GM13976 (cell line): Measurements from ENCODE around the gene AGAP1.

ENCODE experiments used
- DNase-seq: peaks from one replicate; pipeline ENCODE4 v3.0.0; 2012; ENCODE audit warnings: low spot score
- in situ Hi-C: fragments of 300-500 bp; cut with MboI; formaldehyde crosslinking; loops from one replicate; pipeline ENCODE4 v1.12.0; 2022; ENCODE audit warnings: low sequenced_read_pairs, mixed read lengths, inconsistent platforms; ENCODE audit not compliant: unreplicated experiment
- TF ChIP-seq, protein P1 (sequence below): IDR thresholded peaks from 2 replicates; pipeline ENCODE4 v1.5.1; 2012; ENCODE audit warnings: borderline replicate concordance, mild to moderate bottlenecking; ENCODE audit not compliant: insufficient read depth; ENCODE audit errors: extremely low read depth, missing control alignments, control extremely low read depth

The AGAP1 gene

GRCh38 chr2:236044191-236044590 is 550.3 kb downstream of the AGAP1 start:
- DNase-seq = no peak
- TF ChIP-seq, protein P1, sequence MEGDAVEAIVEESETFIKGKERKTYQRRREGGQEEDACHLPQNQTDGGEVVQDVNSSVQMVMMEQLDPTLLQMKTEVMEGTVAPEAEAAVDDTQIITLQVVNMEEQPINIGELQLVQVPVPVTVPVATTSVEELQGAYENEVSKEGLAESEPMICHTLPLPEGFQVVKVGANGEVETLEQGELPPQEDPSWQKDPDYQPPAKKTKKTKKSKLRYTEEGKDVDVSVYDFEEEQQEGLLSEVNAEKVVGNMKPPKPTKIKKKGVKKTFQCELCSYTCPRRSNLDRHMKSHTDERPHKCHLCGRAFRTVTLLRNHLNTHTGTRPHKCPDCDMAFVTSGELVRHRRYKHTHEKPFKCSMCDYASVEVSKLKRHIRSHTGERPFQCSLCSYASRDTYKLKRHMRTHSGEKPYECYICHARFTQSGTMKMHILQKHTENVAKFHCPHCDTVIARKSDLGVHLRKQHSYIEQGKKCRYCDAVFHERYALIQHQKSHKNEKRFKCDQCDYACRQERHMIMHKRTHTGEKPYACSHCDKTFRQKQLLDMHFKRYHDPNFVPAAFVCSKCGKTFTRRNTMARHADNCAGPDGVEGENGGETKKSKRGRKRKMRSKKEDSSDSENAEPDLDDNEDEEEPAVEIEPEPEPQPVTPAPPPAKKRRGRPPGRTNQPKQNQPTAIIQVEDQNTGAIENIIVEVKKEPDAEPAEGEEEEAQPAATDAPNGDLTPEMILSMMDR = no peak
- in situ Hi-C loops = no loop called here

- TF ChIP-seq, protein P1 = no peak
- in situ Hi-C loops = no loop called here
- DNase-seq = no peak
Measured at GRCh38 chr2:236045251-236046235, 551.7 kb downstream of the AGAP1 start.

GRCh38 chr2:236046715-236047114 is 552.9 kb downstream of the AGAP1 start:
- in situ Hi-C loops = no loop called here

GRCh38 chr2:236047176-236047575 is 553.3 kb downstream of the AGAP1 start:
- DNase-seq = no peak
- TF ChIP-seq, protein P1 = no peak
- in situ Hi-C loops = no loop called here

More at GRCh38 chr2:236046715-236047114, 552.9 kb downstream of the AGAP1 start:
- DNase-seq = no peak
- TF ChIP-seq, protein P1 = no peak

- DNase-seq = no peak
- in situ Hi-C loops = no loop called here
- TF ChIP-seq, protein P1 = no peak
Measured at GRCh38 chr2:236047886-236048540, 554.2 kb downstream of the AGAP1 start.

DNA sequence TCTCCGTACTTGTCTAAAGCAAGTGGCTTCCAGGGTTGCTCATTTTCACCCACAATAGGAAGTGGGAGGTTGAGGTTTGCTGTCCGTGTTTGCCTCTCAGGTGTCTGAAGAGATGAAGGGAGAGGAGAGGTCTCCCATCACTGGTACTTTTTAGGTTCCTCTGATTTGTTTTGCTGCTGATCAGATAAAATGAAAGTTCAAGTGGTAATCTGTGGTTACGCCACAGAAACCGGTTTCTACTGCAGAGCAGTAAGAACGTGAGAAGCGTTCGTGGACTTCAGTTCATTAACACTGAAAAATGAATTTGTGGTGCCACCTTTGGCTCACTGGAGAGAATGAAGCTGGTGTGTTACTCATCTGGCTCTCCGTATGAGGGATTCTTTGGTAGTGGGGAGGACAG is 556.1 kb downstream of the AGAP1 start:
- TF ChIP-seq, protein P1 = no peak
- in situ Hi-C loops = no loop called here
- no peak for DNase-seq
